ENCODE measurements around the gene CELF1.

Gene CELF1

GRCh38 chr11:47586098-47586855 lies 33.3 kb upstream of the CELF1 start, which contains the start of gene FAM180B:
Gene FAM180B (plus strand): TSS chr11:47586678. CDS start chr11:47586769, 91 bp downstream.
- H3K4me3 ChIP-seq: no peak within 1 kb of the TSS
- no peak for TF ChIP-seq Cebpa-rat (IDR thresholded peaks at IDR 0.05)
- peaks cover 0 to 7% (median 0%) of the 10 kb centered on the region in 11 experiments; a peak in 2 of 22 replicates for H3K9me3 ChIP-seq (replicated peaks in 1 of 11)
- H3K4me2 ChIP-seq: peak within 1 kb of the TSS; percentile 4 to 83 (median 41); a peak in 16 of 22 replicates
- H3K4me1 ChIP-seq: peaks cover 17 to 26% (median 23%) of the 10 kb centered on the region in 10 experiments
- 0 out of 22 replicates have a peak, but pooled peaks cover 0 to 2% (median 0%) of the 10 kb centered on the region in 11 experiments for H3K27me3 ChIP-seq
- H3K27ac ChIP-seq: peak within 1 kb of the TSS in 8 of 11 experiments; percentile 13 to 49 (median 30); a peak in 6 of 22 replicates
- peak within 1 kb of the TSS in 1 of 11 experiments; percentile 8; a peak in 1 of 22 replicates for H3K9ac ChIP-seq
- peaks cover 41 to 66% (median 52%) of the 10 kb centered on the region in 11 experiments for H3K36me3 ChIP-seq
- H4K20me1 ChIP-seq: peaks cover 0 to 34% (median 13%) of the 10 kb centered on the region in 11 experiments; a peak in 11 of 22 replicates

GRCh38 chr11:47583844-47584243 lies 30.9 kb upstream of the CELF1 start:
- H3K4me3 ChIP-seq: no peak overlapping the region
- H3K27ac ChIP-seq: no peak overlapping the region
- H3K4me2 ChIP-seq: no peak overlapping the region
- H3K36me3 ChIP-seq: peaks cover 52 to 70% (median 62%) of the 10 kb centered on the region in 11 experiments
- H3K4me1 ChIP-seq: peaks cover 24 to 35% (median 27%) of the 10 kb centered on the region in 10 experiments
- no peak for TF ChIP-seq Cebpa-rat (IDR thresholded peaks at IDR 0.05)
- H3K9ac ChIP-seq: no peak overlapping the region
- peaks cover 0 to 52% (median 13%) of the 10 kb centered on the region in 11 experiments; a peak in 11 of 22 replicates for H4K20me1 ChIP-seq
- H3K9me3 ChIP-seq (replicated peaks in 1 of 11): no peaks in the 10 kb centered on the region
- no peaks in the 10 kb centered on the region for H3K27me3 ChIP-seq

- peaks cover 64 to 79% (median 76%) of the 10 kb centered on the region in 11 experiments for H3K36me3 ChIP-seq
- H3K4me2 ChIP-seq: peak within 1 kb of the TSS; percentile 90 to 99 (median 96)
- H3K9me3 ChIP-seq (replicated peaks in 1 of 11): no peaks in the 10 kb centered on the region
- peak within 1 kb of the TSS; percentile 86 to 100 (median 95) for H3K4me3 ChIP-seq
- H3K9ac ChIP-seq: peak within 1 kb of the TSS; percentile 91 to 98 (median 94)
- peaks cover 32 to 36% (median 34%) of the 10 kb centered on the region in 10 experiments for H3K4me1 ChIP-seq
- no peak for TF ChIP-seq Cebpa-rat (IDR thresholded peaks at IDR 0.05)
- peaks cover 0 to 57% (median 11%) of the 10 kb centered on the region in 11 experiments; a peak in 13 of 22 replicates for H4K20me1 ChIP-seq
- H3K27ac ChIP-seq: peak within 1 kb of the TSS; percentile 85 to 95 (median 90)
- H3K27me3 ChIP-seq: no peaks in the 10 kb centered on the region
These were observed 25.9 kb upstream of the CELF1 start, which contains the start of the genes KBTBD4 and NDUFS3 for GRCh38 chr11:47578524-47579494. Gene KBTBD4 (minus strand): TSS chr11:47578970. CDS start chr11:47578951, 19 bp downstream. Gene NDUFS3 (plus strand): TSS chr11:47579074. CDS start chr11:47579092, 18 bp downstream.

GRCh38 chr11:47577460-47578041 lies 24.6 kb upstream of the CELF1 start:
- Histone ChIP-seq H3K36me3 (peaks cover 64 to 79% (median 76%) of the 10 kb centered on the region in 11 experiments), H3K4me1 (peaks cover 32 to 36% (median 34%) of the 10 kb centered on the region in 10 experiments), H3K27me3 (no peaks in the 10 kb centered on the region), H3K27ac (peak overlapping the region in 2 of 11 experiments; percentile 88 to 94; a peak in 3 of 22 replicates), H3K4me3 (peak overlapping the region; percentile 86 to 100 (median 95)), H3K9me3 (replicated peaks in 1 of 11) (no peaks in the 10 kb centered on the region), H4K20me1 (peaks cover 11 to 57% (median 17%) of the 10 kb centered on the region in 11 experiments; a peak in 17 of 22 replicates), H3K4me2 (peak overlapping the region; percentile 75 to 99 (median 94)), H3K9ac (peak overlapping the region; percentile 91 to 98 (median 94); a peak in 20 of 22 replicates)
- TF ChIP-seq Cebpa-rat (IDR thresholded peaks at IDR 0.05): no peak

- Histone ChIP-seq H4K20me1 (peaks cover 21 to 65% (median 46%) of the 10 kb centered on the region in 11 experiments; a peak in 19 of 22 replicates), H3K36me3 (peaks cover 75 to 97% (median 93%) of the 10 kb centered on the region in 11 experiments), H3K4me1 (peaks cover 19 to 33% (median 22%) of the 10 kb centered on the region in 10 experiments), H3K9ac (no peak overlapping the region), H3K4me2 (no peak overlapping the region), H3K27ac (no peak overlapping the region), H3K4me3 (no peak overlapping the region), H3K9me3 (replicated peaks in 1 of 11) (no peaks in the 10 kb centered on the region), H3K27me3 (no peaks in the 10 kb centered on the region)
- TF ChIP-seq Cebpa-rat (IDR thresholded peaks at IDR 0.05): no peak
These were observed 20.4 kb upstream of the CELF1 start for GRCh38 chr11:47573321-47573720.

GRCh38 chr11:47572715-47573255 lies 19.9 kb upstream of the CELF1 start:
- peaks cover 14 to 28% (median 16%) of the 10 kb centered on the region in 10 experiments for H3K4me1 ChIP-seq
- peaks cover 21 to 61% (median 45%) of the 10 kb centered on the region in 11 experiments; a peak in 19 of 22 replicates for H4K20me1 ChIP-seq

GRCh38 chr11:47571895-47572294 lies 19.0 kb upstream of the CELF1 start:
- peak overlapping the region in 2 of 11 experiments; percentile 16 to 21; a peak in 2 of 22 replicates for H3K9ac ChIP-seq
- no peak overlapping the region for H3K4me2 ChIP-seq
- no peak overlapping the region for H3K27ac ChIP-seq
- no peaks in the 10 kb centered on the region for H3K27me3 ChIP-seq
- no peaks in the 10 kb centered on the region for H3K9me3 ChIP-seq (replicated peaks in 1 of 11)
- no peak for TF ChIP-seq Cebpa-rat (IDR thresholded peaks at IDR 0.05)
- H3K4me1 ChIP-seq: peaks cover 8 to 26% (median 12%) of the 10 kb centered on the region in 10 experiments
- peaks cover 21 to 56% (median 44%) of the 10 kb centered on the region in 11 experiments; a peak in 19 of 22 replicates for H4K20me1 ChIP-seq
- no peak overlapping the region for H3K4me3 ChIP-seq
- H3K36me3 ChIP-seq: peaks cover 78 to 96% (median 88%) of the 10 kb centered on the region in 11 experiments

More at GRCh38 chr11:47572715-47573255, 19.9 kb upstream of the CELF1 start:
- H3K36me3 ChIP-seq: peaks cover 78 to 100% (median 96%) of the 10 kb centered on the region in 11 experiments
- H3K27ac ChIP-seq: no peak overlapping the region
- no peak for TF ChIP-seq Cebpa-rat (IDR thresholded peaks at IDR 0.05)
- H3K27me3 ChIP-seq: no peaks in the 10 kb centered on the region
- no peaks in the 10 kb centered on the region for H3K9me3 ChIP-seq (replicated peaks in 1 of 11)
- H3K9ac ChIP-seq: peak overlapping the region in 4 of 11 experiments; percentile 21 to 33 (median 23); a peak in 4 of 22 replicates
- H3K4me3 ChIP-seq: no peak overlapping the region
- no peak overlapping the region for H3K4me2 ChIP-seq

All from BLaER1 treated with 17β-estradiol and CSF1 and Interleukin-3, amounts not matched to agents 10 nM and 100 nM (cell line).